ENCODE measurements around the gene TGFBR2.

Gene TGFBR2

GRCh38 chr3:30670292-30670691, 63.9 kb downstream of the TGFBR2 start:
- Histone ChIP-seq H3K9ac (no peak overlapping the region), H2AFZ (ENCODE audit: low read depth) (no peak overlapping the region), H4K20me1 (ENCODE audit: insufficient read depth) (no peaks in the 10 kb centered on the region), H3K27me3 (ENCODE audit: insufficient read depth, low read depth) (no peaks in the 10 kb centered on the region), H3K4me2 (no peak overlapping the region), H3K27ac (no peak overlapping the region), H3K4me3 (IDR thresholded peaks at IDR 0.05; ENCODE audit: insufficient read depth, low read depth, low read length) (no peak overlapping the region), H3K36me3 (ENCODE audit: insufficient read depth) (no peaks in the 10 kb centered on the region), H3K79me2 (ENCODE audit: insufficient read depth, low read depth) (no peaks in the 10 kb centered on the region), H3K4me1 (ENCODE audit: low read depth, poor library complexity, severe bottlenecking) (no peaks in the 10 kb centered on the region)
- TF ChIP-seq CTCF (conservative IDR thresholded peaks at IDR 0.05; ENCODE audit: low read depth, low read length), result no peak

GRCh38 chr3:30671527-30672286, 65.3 kb downstream of the TGFBR2 start:
- Histone ChIP-seq H3K27ac (no peak overlapping the region), H3K9ac (no peak overlapping the region), H3K79me2 (ENCODE audit: insufficient read depth, low read depth) (no peaks in the 10 kb centered on the region), H3K27me3 (ENCODE audit: insufficient read depth, low read depth) (no peaks in the 10 kb centered on the region), H3K4me2 (no peak overlapping the region), H3K4me3 (IDR thresholded peaks at IDR 0.05; ENCODE audit: insufficient read depth, low read depth, low read length) (no peak overlapping the region), H3K36me3 (ENCODE audit: insufficient read depth) (no peaks in the 10 kb centered on the region), H4K20me1 (ENCODE audit: insufficient read depth) (no peaks in the 10 kb centered on the region), H3K4me1 (ENCODE audit: low read depth, poor library complexity, severe bottlenecking) (no peaks in the 10 kb centered on the region), H2AFZ (ENCODE audit: low read depth) (no peak overlapping the region)
- no peak for TF ChIP-seq CTCF (conservative IDR thresholded peaks at IDR 0.05; ENCODE audit: low read depth, low read length)

- Histone ChIP-seq H3K4me3 (IDR thresholded peaks at IDR 0.05; ENCODE audit: insufficient read depth, low read depth, low read length) (no peak overlapping the region), H2AFZ (ENCODE audit: low read depth) (no peak overlapping the region), H3K79me2 (ENCODE audit: insufficient read depth, low read depth) (no peaks in the 10 kb centered on the region), H3K36me3 (ENCODE audit: insufficient read depth) (no peaks in the 10 kb centered on the region), H4K20me1 (ENCODE audit: insufficient read depth) (no peaks in the 10 kb centered on the region), H3K27ac (no peak overlapping the region), H3K4me1 (ENCODE audit: low read depth, poor library complexity, severe bottlenecking) (no peaks in the 10 kb centered on the region), H3K4me2 (no peak overlapping the region), H3K27me3 (ENCODE audit: insufficient read depth, low read depth) (no peaks in the 10 kb centered on the region), H3K9ac (no peak overlapping the region)
- TF ChIP-seq CTCF (conservative IDR thresholded peaks at IDR 0.05; ENCODE audit: low read depth, low read length), result no peak
Observed at GRCh38 chr3:30672287-30672735, 65.9 kb downstream of the TGFBR2 start.

DNA sequence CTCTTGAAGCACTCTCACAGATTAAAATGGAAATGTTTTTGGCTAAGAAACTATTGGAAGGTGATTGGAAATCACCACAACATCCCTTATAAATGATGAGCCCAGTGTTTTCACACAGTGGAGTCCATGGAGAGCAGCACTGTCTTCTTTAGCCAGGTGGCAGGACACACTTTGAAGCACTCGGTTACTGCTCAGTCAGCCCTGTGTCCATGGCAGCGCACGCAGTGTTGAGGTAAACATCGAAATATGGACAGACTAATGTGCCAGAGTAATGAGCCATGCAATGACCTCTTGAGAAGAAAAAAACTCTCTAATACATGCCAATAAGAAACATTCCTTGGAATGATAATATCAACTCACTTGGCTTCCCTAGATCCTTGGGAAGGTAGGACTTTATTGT, 66.6 kb downstream of the TGFBR2 start:
- no peak overlapping the region for H3K4me2 ChIP-seq
- TF ChIP-seq CTCF (conservative IDR thresholded peaks at IDR 0.05; ENCODE audit: low read depth, low read length), result no peak
- H3K36me3 ChIP-seq (ENCODE audit: insufficient read depth), result no peaks in the 10 kb centered on the region
- no peak overlapping the region for H3K9ac ChIP-seq
- H3K4me1 ChIP-seq (ENCODE audit: low read depth, poor library complexity, severe bottlenecking), result no peaks in the 10 kb centered on the region
- H4K20me1 ChIP-seq (ENCODE audit: insufficient read depth), result no peaks in the 10 kb centered on the region
- no peak overlapping the region for H2AFZ ChIP-seq (ENCODE audit: low read depth)
- H3K27ac ChIP-seq, result no peak overlapping the region
- H3K27me3 ChIP-seq (ENCODE audit: insufficient read depth, low read depth), result no peaks in the 10 kb centered on the region
- no peak overlapping the region for H3K4me3 ChIP-seq (IDR thresholded peaks at IDR 0.05; ENCODE audit: insufficient read depth, low read depth, low read length)
- no peaks in the 10 kb centered on the region for H3K79me2 ChIP-seq (ENCODE audit: insufficient read depth, low read depth)
